Heart right ventricle (tissue), 16 donors: ENCODE results near the gene GP1BA. TPM values are rescaled to one million over a fixed set of nuclear protein-coding genes. Genes with fewer than 3 reads are reported as not detected.
A peak's percentile ranks its signal among the peaks of the same experiment; 100 is the strongest.

ENCODE experiments used
- ATAC-seq, 8 donors: fragments of 200-7000 bp; cut with Tn5 transposase; one replicate each; pipeline ENCODE4 v1.9.1; 2020; ENCODE audit warnings: mild to moderate bottlenecking in 8 of 8, moderate library complexity in 8 of 8, moderate number of reproducible peaks in 1 of 8
- DNase-seq, 2 donors: peaks; one replicate each; pipeline ENCODE4 v3.0.0-alpha.2; 2020
- H3K27ac ChIP-seq, 10 donors: fragments of 200-600 bp; sonication (generic) in 2 of 10; one replicate each; pipeline versions ENCODE4 v1.5.0 to v1.8.0; 2020 to 2022; ENCODE audit warnings: mild to moderate bottlenecking in 3 of 10
- H3K27me3 ChIP-seq, 7 donors: fragments of 200-600 bp; one replicate each; pipeline ENCODE4 v1.8.0; 2021 to 2022; ENCODE audit warnings: mild to moderate bottlenecking in 2 of 7
- H3K36me3 ChIP-seq, 9 donors: fragments of 200-600 bp; sonication (generic) in 1 of 9; one replicate each; pipeline versions ENCODE4 v1.5.0 to v1.8.0; 2020 to 2022; ENCODE audit warnings: mild to moderate bottlenecking in 2 of 9
- H3K4me1 ChIP-seq, 9 donors: fragments of 200-600 bp; sonication (generic) in 1 of 9; one replicate each; pipeline versions ENCODE4 v1.5.0 to v1.8.0; 2020 to 2022; ENCODE audit warnings: mild to moderate bottlenecking in 4 of 9
- H3K4me3 ChIP-seq, 10 donors: fragments of 200-600 bp; sonication (generic) in 2 of 10; one replicate each; pipeline versions ENCODE4 v1.5.0 to v1.8.0; 2020 to 2022; ENCODE audit warnings: mild to moderate bottlenecking in 7 of 10, moderate library complexity in 2 of 10
- H3K9me3 ChIP-seq, 11 donors: fragments of 200-600 bp in 10 of 11; sonication (generic) in 2 of 11; one replicate each; pipeline versions ENCODE4 v1.5.0 to v1.8.0; 2013 to 2022; ENCODE audit warnings: mild to moderate bottlenecking in 2 of 11, control low read depth in 1 of 11, moderate library complexity in 1 of 11
- CTCF ChIP-seq, 9 donors: fragments of 200-600 bp; sonication (generic) in 2 of 9; IDR thresholded peaks; one replicate each; pipeline versions ENCODE4 v1.5.0 to v1.8.0; 2021 to 2022; ENCODE audit warnings: antibody characterized with exemption in 9 of 9, mild to moderate bottlenecking in 5 of 9, moderate library complexity in 1 of 9
- WGBS, 2 donors: extraction: QIAGEN DNeasy Blood & Tissue Kit; methylation state at CpG; one replicate each; pipeline ENCODE4 v1.1.7; 2013; ENCODE audit warnings: inconsistent platforms in 1 of 2; 5-methylcytosine and 5-hydroxymethylcytosine counted together
- intact Hi-C, 10 donors: fragments of 100-400 bp; cut with DNase I; formaldehyde crosslinking; loops; one replicate each; pipeline versions ENCODE4 v1.11.1 to v1.14.2; 2022
- polyA plus RNA-seq, 2 donors: library from polyadenylated mRNA; stranded (reverse); fragments of 200-250 nt; gene quantifications; one replicate each; pipeline ENCODE4 v1.2.3, GENCODE V29; 2013
- total RNA-seq, 10 donors: library from RNA; stranded (reverse); fragmentation: NEBNext Ultra II Directional in 3 of 10; extraction: Animal tissue kit (Norgen Biotek cat#: 25700) in 3 of 10; gene quantifications; one replicate each; pipeline versions ENCODE4 v1.2.1 to v1.2.4, GENCODE V29; 2021 to 2023
- donor health status: Arrhythmogenic right ventricular cardiomyopathy.
- donor health status: ischemic (EF 13 %, LVEDD 7.1; RV severe dilation, severe dysfunction).
- donor health status: healthy with polysubstance abuse.
- donor health status: DM: no; HTN: yes; CAD: no.
- donor health status: DM: no; HTN: no; CAD: no.
- donor health status: ischemic (EF 25% LVEDD 6.9; RV normal size, moderate dysfunction).
- donor health status: ischemic (EF 25% LVEDD 5.7; RV mildly dilated, moderate dysfunction).
- donor health status: healthy.
- donor health status: DM: yes; HTN: yes; CAD: no.
- donor health status: Ischemic cardiomyopathy.
- donor health status: ischemic (EF 35%, LVEDD 5.7; RV mildly dilated, moderate dysfunction).
- donor health status: nonischemic (EF 11% LVEDD 7.7; RV severe dilation, severe dysfunction).
- donor health status: DM: yes; HTN: yes; CAD: no.
- donor health status: PGD.
- donor health status: ischemic (EF 29% LVEDD 5.4; RV normal size, mild dysfunction).
- donor health status: nonischemic (EF 23%, LVEDD 6.1; RV moderate dilation, normal function).

Gene GP1BA
- total and polyA plus RNA-seq, 12 donors, result 0.04 to 0.53 (median 0.26) TPM; not detected in 5

GRCh38 chr17:4945176-4945943 lies 13.3 kb downstream of the GP1BA start:
- Histone ChIP-seq H3K36me3 (peaks cover 0 to 59% (median 15%) of the 10 kb centered on the region in 9 donors), H3K27me3 (no peaks in the 10 kb centered on the region), H3K9me3 (no peaks in the 10 kb centered on the region), H3K4me1 (peaks cover 22 to 75% (median 63%) of the 10 kb centered on the region in 9 donors), H3K4me3 (peak overlapping the region in 6 of 10 donors; percentile 6 to 100 (median 55)), H3K27ac (peak overlapping the region in 9 of 10 donors; percentile 13 to 100 (median 46))
- no peak for TF ChIP-seq CTCF (IDR thresholded peaks at IDR 0.05)
- intact Hi-C loops, result loop anchor here in 2 of 10 donors (5.0 kb wide), 2 partner anchors 38 to 52 kb away; partner anchors contain the start of genes INCA1 (in 1 of the 2) and KIF1C (in 1 of the 2)
- WGBS, 2 donors, result 50 to 58% methylated on average over 7 of the region's 7 CpGs
- ATAC-seq, result peak in 2 of 8 donors; percentile 23 to 29
- peak; percentile 49 to 68 for DNase-seq

- no peak for TF ChIP-seq CTCF (IDR thresholded peaks at IDR 0.05)
- ATAC-seq, result no peak
- no peak for DNase-seq
- Histone ChIP-seq H3K27me3 (no peaks in the 10 kb centered on the region), H3K4me3 (peak overlapping the region in 8 of 10 donors; percentile 91 to 100 (median 98)), H3K27ac (peak overlapping the region in 6 of 10 donors; percentile 13 to 100 (median 99)), H3K36me3 (peaks cover 0 to 59% (median 15%) of the 10 kb centered on the region in 9 donors), H3K4me1 (peaks cover 23 to 80% (median 65%) of the 10 kb centered on the region in 9 donors), H3K9me3 (no peaks in the 10 kb centered on the region)
- 45 to 47% methylated on average over 4 of the region's 4 CpGs for WGBS, 2 donors
- intact Hi-C loops, result loop anchor here in 2 of 10 donors (5.0 kb wide), 2 partner anchors 39 to 51 kb away; partner anchors contain the start of genes INCA1 (in 1 of the 2) and KIF1C (in 1 of the 2)
These were observed 13.8 kb downstream of the GP1BA start for GRCh38 chr17:4945944-4946280.

GRCh38 chr17:4946312-4946976 lies 14.4 kb downstream of the GP1BA start:
- peaks cover 19 to 79% (median 59%) of the 10 kb centered on the region in 9 donors for H3K4me1 ChIP-seq
- WGBS, 2 donors, result 35 to 40% methylated on average over 16 of the region's 16 CpGs
- no peak for DNase-seq
- H3K4me3 ChIP-seq, result peak overlapping the region; percentile 67 to 100 (median 98)
- H3K27ac ChIP-seq, result peak overlapping the region in 9 of 10 donors; percentile 26 to 100 (median 99)
- no peak for TF ChIP-seq CTCF (IDR thresholded peaks at IDR 0.05)
- intact Hi-C loops, result loop anchor here in 2 of 10 donors (5.0 kb wide), 2 partner anchors 39 to 51 kb away; partner anchors contain the start of genes INCA1 (in 1 of the 2) and KIF1C (in 1 of the 2)
- no peaks in the 10 kb centered on the region for H3K9me3 ChIP-seq
- H3K27me3 ChIP-seq, result no peaks in the 10 kb centered on the region
- H3K36me3 ChIP-seq, result peaks cover 0 to 59% (median 15%) of the 10 kb centered on the region in 9 donors
- ATAC-seq, result no peak

- DNase-seq, result no peak
- peak overlapping the region; percentile 67 to 100 (median 98) for H3K4me3 ChIP-seq
- no peak for TF ChIP-seq CTCF (IDR thresholded peaks at IDR 0.05)
- WGBS, 2 donors, result 5 to 6% methylated on average over 7 of the region's 7 CpGs
- intact Hi-C loops, result loop anchor here in 2 of 10 donors (5.0 kb wide), 2 partner anchors 40 to 50 kb away; partner anchors contain the start of genes INCA1 (in 1 of the 2) and KIF1C (in 1 of the 2)
- peaks cover 0 to 54% (median 15%) of the 10 kb centered on the region in 9 donors for H3K36me3 ChIP-seq
- peaks cover 18 to 78% (median 57%) of the 10 kb centered on the region in 9 donors for H3K4me1 ChIP-seq
- no peaks in the 10 kb centered on the region for H3K9me3 ChIP-seq
- H3K27me3 ChIP-seq, result no peaks in the 10 kb centered on the region
- no peak for ATAC-seq
- peak overlapping the region; percentile 89 to 100 (median 99) for H3K27ac ChIP-seq
These were observed 14.9 kb downstream of the GP1BA start for GRCh38 chr17:4947010-4947410.
